ENCODE data around the gene RNF213.

The RNF213 gene

GRCh38 chr17:80419255-80419654, 158.6 kb downstream of the RNF213 start:
- Histone ChIP-seq H3F3A (ENCODE audit: insufficient read depth, low read length) (no peaks in the 10 kb centered on the region), H3K4me2 (ENCODE audit: low read length) (no peak overlapping the region), H3K9me3 (ENCODE audit: low read length) (no peaks in the 10 kb centered on the region), H3K4me3 (ENCODE audit: low read depth, low read length, poor library complexity, severe bottlenecking) (no peak overlapping the region), H3K4me1 (ENCODE audit: insufficient read depth, low read length, severe bottlenecking) (peaks cover 13% of the 10 kb centered on the region), H3K79me2 (ENCODE audit: insufficient read depth, low read length) (no peaks in the 10 kb centered on the region), H2AFZ (ENCODE audit: low read length) (no peak overlapping the region), H3K27ac (ENCODE audit: low read depth, low read length, poor library complexity, severe bottlenecking) (no peak overlapping the region), H3K9me2 (ENCODE audit: low read depth, low read length) (no peaks in the 10 kb centered on the region), H3K9ac (ENCODE audit: low read length) (no peak overlapping the region), H3K36me3 (ENCODE audit: insufficient read depth, low read length) (no peaks in the 10 kb centered on the region), H4K20me1 (ENCODE audit: insufficient read depth, low read length) (no peaks in the 10 kb centered on the region), H3K27me3 (ENCODE audit: insufficient read depth, low read length) (peaks cover 5% of the 10 kb centered on the region)
- TF ChIP-seq EZH2 (IDR thresholded peaks at IDR 0.05; ENCODE audit: borderline replicate concordance, low read length) (no peak), CTCF (IDR thresholded peaks at IDR 0.05; ENCODE audit: low read length) (no peak)

GRCh38 chr17:80421381-80422090, 160.9 kb downstream of the RNF213 start:
- H3K4me3 ChIP-seq (ENCODE audit: low read depth, low read length, poor library complexity, severe bottlenecking), result no peak overlapping the region
- H3F3A ChIP-seq (ENCODE audit: insufficient read depth, low read length), result no peaks in the 10 kb centered on the region
- no peaks in the 10 kb centered on the region for H3K9me3 ChIP-seq (ENCODE audit: low read length)
- H3K36me3 ChIP-seq (ENCODE audit: insufficient read depth, low read length), result no peaks in the 10 kb centered on the region
- no peak overlapping the region for H2AFZ ChIP-seq (ENCODE audit: low read length)
- H4K20me1 ChIP-seq (ENCODE audit: insufficient read depth, low read length), result no peaks in the 10 kb centered on the region
- no peak overlapping the region for H3K4me2 ChIP-seq (ENCODE audit: low read length)
- H3K27me3 ChIP-seq (ENCODE audit: insufficient read depth, low read length), result no peaks in the 10 kb centered on the region; the same call in 1 of the 2 replicates
- H3K9ac ChIP-seq (ENCODE audit: low read length), result no peak overlapping the region
- no peak overlapping the region for H3K27ac ChIP-seq (ENCODE audit: low read depth, low read length, poor library complexity, severe bottlenecking)
- TF ChIP-seq CTCF (IDR thresholded peaks at IDR 0.05; ENCODE audit: low read length), result no peak
- TF ChIP-seq EZH2 (IDR thresholded peaks at IDR 0.05; ENCODE audit: borderline replicate concordance, low read length), result no peak
- no peaks in the 10 kb centered on the region for H3K4me1 ChIP-seq (ENCODE audit: insufficient read depth, low read length, severe bottlenecking)
- H3K79me2 ChIP-seq (ENCODE audit: insufficient read depth, low read length), result no peaks in the 10 kb centered on the region
- H3K9me2 ChIP-seq (ENCODE audit: low read depth, low read length), result no peaks in the 10 kb centered on the region

- Histone ChIP-seq H3K27ac (ENCODE audit: low read depth, low read length, poor library complexity, severe bottlenecking) (no peak overlapping the region), H3K27me3 (ENCODE audit: insufficient read depth, low read length) (no peaks in the 10 kb centered on the region; the same call in 1 of the 2 replicates)
These were observed 161.6 kb downstream of the RNF213 start for GRCh38 chr17:80422276-80422675.

More at GRCh38 chr17:80422276-80422675, 161.6 kb downstream of the RNF213 start:
- Histone ChIP-seq H3K4me2 (ENCODE audit: low read length) (no peak overlapping the region), H3K9ac (ENCODE audit: low read length) (no peak overlapping the region), H4K20me1 (ENCODE audit: insufficient read depth, low read length) (no peaks in the 10 kb centered on the region), H3F3A (ENCODE audit: insufficient read depth, low read length) (no peaks in the 10 kb centered on the region), H3K36me3 (ENCODE audit: insufficient read depth, low read length) (no peaks in the 10 kb centered on the region), H3K4me1 (ENCODE audit: insufficient read depth, low read length, severe bottlenecking) (no peaks in the 10 kb centered on the region), H3K9me2 (ENCODE audit: low read depth, low read length) (no peaks in the 10 kb centered on the region), H3K79me2 (ENCODE audit: insufficient read depth, low read length) (no peaks in the 10 kb centered on the region), H3K9me3 (ENCODE audit: low read length) (no peaks in the 10 kb centered on the region), H2AFZ (ENCODE audit: low read length) (no peak overlapping the region), H3K4me3 (ENCODE audit: low read depth, low read length, poor library complexity, severe bottlenecking) (no peak overlapping the region)
- no peak for TF ChIP-seq CTCF (IDR thresholded peaks at IDR 0.05; ENCODE audit: low read length)
- TF ChIP-seq EZH2 (IDR thresholded peaks at IDR 0.05; ENCODE audit: borderline replicate concordance, low read length), result no peak
